GM10248 (cell line): ENCODE results near the gene STIL.
A peak's percentile ranks its signal among the peaks of the same experiment; 100 is the strongest.

Experiments used
- CTCF ChIA-PET: fragments of 300-600 bp; sonication (Branson Sonifier 250); formaldehyde crosslinking; extraction: SDS; loops from one replicate; lab custom pipeline; 2021; ENCODE audit warnings: antibody characterized with exemption; lab: Yijun Ruan, JAX
- POLR2A ChIA-PET: fragments of 350-650 bp; sonication (Branson Sonifier 250); formaldehyde crosslinking; extraction: SDS; loops from one replicate; lab custom pipeline; 2020; ENCODE audit warnings: antibody characterized with exemption; lab: Yijun Ruan, JAX
- DNase-seq: peaks from one replicate; pipeline ENCODE4 v3.0.0; 2012; ENCODE audit errors: extremely low spot score
- TF ChIP-seq, protein P1 (sequence below): IDR thresholded peaks from 2 replicates; pipeline ENCODE4 v1.5.1; 2012; ENCODE audit warnings: mild to moderate bottlenecking, low read depth; ENCODE audit errors: extremely low read depth, missing control alignments, control extremely low read depth

Gene STIL

GRCh38 chr1:47262787-47263413, 51.0 kb downstream of the STIL start:
- ChIA-PET CTCF (interaction anchor here (0.7 to 3.9 kb wide), 29 partner anchors 8 to 198 kb away, joined by 3 to 54 read pairs (median 4); partner anchors contain the start of genes PDZK1IP1 and STIL), POLR2A (no interaction called here)
- TF ChIP-seq, protein P1, sequence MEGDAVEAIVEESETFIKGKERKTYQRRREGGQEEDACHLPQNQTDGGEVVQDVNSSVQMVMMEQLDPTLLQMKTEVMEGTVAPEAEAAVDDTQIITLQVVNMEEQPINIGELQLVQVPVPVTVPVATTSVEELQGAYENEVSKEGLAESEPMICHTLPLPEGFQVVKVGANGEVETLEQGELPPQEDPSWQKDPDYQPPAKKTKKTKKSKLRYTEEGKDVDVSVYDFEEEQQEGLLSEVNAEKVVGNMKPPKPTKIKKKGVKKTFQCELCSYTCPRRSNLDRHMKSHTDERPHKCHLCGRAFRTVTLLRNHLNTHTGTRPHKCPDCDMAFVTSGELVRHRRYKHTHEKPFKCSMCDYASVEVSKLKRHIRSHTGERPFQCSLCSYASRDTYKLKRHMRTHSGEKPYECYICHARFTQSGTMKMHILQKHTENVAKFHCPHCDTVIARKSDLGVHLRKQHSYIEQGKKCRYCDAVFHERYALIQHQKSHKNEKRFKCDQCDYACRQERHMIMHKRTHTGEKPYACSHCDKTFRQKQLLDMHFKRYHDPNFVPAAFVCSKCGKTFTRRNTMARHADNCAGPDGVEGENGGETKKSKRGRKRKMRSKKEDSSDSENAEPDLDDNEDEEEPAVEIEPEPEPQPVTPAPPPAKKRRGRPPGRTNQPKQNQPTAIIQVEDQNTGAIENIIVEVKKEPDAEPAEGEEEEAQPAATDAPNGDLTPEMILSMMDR, result peak; percentile 59
- DNase-seq, result peak; percentile 53

GRCh38 chr1:47257224-47257623, 56.7 kb downstream of the STIL start:
- ChIA-PET POLR2A (no interaction called here), CTCF (interaction anchor here (1.2 kb wide), 1 partner anchor 64 kb away, joined by 3 read pairs; no protein-coding TSS in a partner anchor)
- DNase-seq, result no peak
- TF ChIP-seq, protein P1, result no peak

- POLR2A ChIA-PET, result no interaction called here
- DNase-seq, result no peak
- CTCF ChIA-PET, result interaction anchor here (0.6 to 6.6 kb wide), 4 partner anchors 10 to 73 kb away, joined by 3 to 54 read pairs (median 6); no protein-coding TSS in a partner anchor
- TF ChIP-seq, protein P1, result no peak
Observed at GRCh38 chr1:47252795-47253194, 61.2 kb downstream of the STIL start.

DNA sequence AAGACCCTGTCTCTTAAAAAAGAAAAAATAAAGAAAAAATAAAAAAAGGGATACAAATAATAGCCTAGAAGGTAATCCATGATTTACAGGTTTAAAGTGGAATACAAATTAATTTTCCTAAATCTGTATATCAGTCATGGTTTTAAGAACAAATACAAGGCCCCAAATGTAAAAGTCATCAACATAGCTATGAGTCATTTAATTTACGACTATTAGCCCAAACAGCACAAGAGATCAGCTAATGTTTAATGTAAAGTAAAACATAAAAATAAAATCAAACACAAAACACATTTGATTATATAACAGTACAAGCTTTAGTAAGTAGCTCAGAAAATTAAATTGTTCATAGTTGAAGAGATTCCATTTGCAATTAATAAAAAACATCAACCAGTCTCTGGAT, 61.6 kb downstream of the STIL start:
- POLR2A ChIA-PET, result no interaction called here

GRCh38 chr1:47249755-47250154, 64.2 kb downstream of the STIL start:
- ChIA-PET CTCF (interaction anchor here (6.6 kb wide), 1 partner anchor 13 kb away, joined by 54 read pairs; no protein-coding TSS in a partner anchor), POLR2A (no interaction called here)
- no peak for DNase-seq
- TF ChIP-seq, protein P1, result no peak

More for the DNA sequence above, 61.6 kb downstream of the STIL start:
- no peak for DNase-seq
- TF ChIP-seq, protein P1, result no peak
- CTCF ChIA-PET, result interaction anchor here (0.6 to 6.6 kb wide), 6 partner anchors 9 to 73 kb away, joined by 3 to 54 read pairs (median 4); no protein-coding TSS in a partner anchor

GRCh38 chr1:47244339-47244862, 69.5 kb downstream of the STIL start:
- ChIA-PET POLR2A (no interaction called here), CTCF (interaction anchor here (5.7 kb wide), 1 partner anchor 19 kb away, joined by 24 read pairs; no protein-coding TSS in a partner anchor)
- DNase-seq, result no peak
- TF ChIP-seq, protein P1, result no peak
